Sigmoid colon (tissue), 7 donors: ENCODE results near the gene DCAF15. TPM values are rescaled to one million over a fixed set of nuclear protein-coding genes. Genes with fewer than 3 reads are reported as not detected.

Experiments
- DNase-seq: peaks from one replicate; pipeline ENCODE4 v3.0.0-alpha.2; 2019
- H3K27ac ChIP-seq, 4 donors: fragments of 200-600 bp; sonication (generic); one replicate each; pipeline ENCODE4 v1.5.1; 2016 to 2019; ENCODE audit warnings: mild to moderate bottlenecking in 1 of 4
- H3K27me3 ChIP-seq, 3 donors: fragments of 200-600 bp; sonication (generic); one replicate each; pipeline ENCODE4 v1.5.1; 2019; ENCODE audit warnings: mild to moderate bottlenecking in 1 of 3
- H3K36me3 ChIP-seq, 4 donors: fragments of 200-600 bp; sonication (generic); one replicate each; pipeline ENCODE4 v1.5.1; 2016 to 2019
- H3K4me1 ChIP-seq, 4 donors: fragments of 200-600 bp; sonication (generic); one replicate each; pipeline ENCODE4 v1.5.1; 2017 to 2019
- H3K4me3 ChIP-seq, 4 donors: fragments of 200-600 bp; sonication (generic); one replicate each; pipeline ENCODE4 v1.5.1; 2017 to 2019; ENCODE audit warnings: mild to moderate bottlenecking in 2 of 4, moderate library complexity in 1 of 4
- H3K9me3 ChIP-seq, 4 donors: fragments of 200-600 bp in 3 of 4; sonication (generic) in 3 of 4; one replicate each; pipeline versions ENCODE4 v1.5.1 to v1.6.1; 2013 to 2019
- CTCF ChIP-seq, 4 experiments: fragments of 450-650 bp in 3 of 4; fragments of 200-600 bp in 1 of 4; IDR thresholded peaks; one replicate each; pipeline ENCODE4 v1.5.1; 2016 to 2019; ENCODE audit warnings: antibody characterized with exemption in 4 of 4, mild to moderate bottlenecking in 3 of 4, moderate library complexity in 2 of 4
- EP300 ChIP-seq, 4 donors: sonication (generic); formaldehyde crosslinking; IDR thresholded peaks; one replicate each; pipeline ENCODE4 v1.6.1; 2017; ENCODE audit warnings: antibody characterized with exemption in 4 of 4
- POLR2A ChIP-seq, 2 donors: fragments of 450-650 bp; IDR thresholded peaks; one replicate each; pipeline ENCODE4 v1.6.1; 2016; ENCODE audit warnings: antibody characterized with exemption in 2 of 2, mild to moderate bottlenecking in 2 of 2, moderate library complexity in 2 of 2
- POLR2AphosphoS5 ChIP-seq, 4 donors: sonication (generic); formaldehyde crosslinking; IDR thresholded peaks; one replicate each; pipeline ENCODE4 v1.6.1; 2017; ENCODE audit warnings: antibody characterized with exemption in 4 of 4
- WGBS, 2 donors: extraction: QIAGEN DNeasy Blood & Tissue Kit; methylation state at CpG; one replicate each; pipeline ENCODE4 v1.1.7; 2013; 5-methylcytosine and 5-hydroxymethylcytosine counted together
- intact Hi-C: fragments of 100-400 bp; cut with DNase I; formaldehyde crosslinking; loops from one replicate; pipeline ENCODE4 v1.15.1; 2023
- polyA plus RNA-seq, 3 donors: library from polyadenylated mRNA; stranded (reverse); fragments of 200-250 nt; gene quantifications; one replicate each; pipeline ENCODE4 v1.2.3, GENCODE V29; 2013
- total RNA-seq, 4 donors: library from RNA; depleted of rRNA; stranded (reverse); fragments of >200 nt; gene quantifications; one replicate each; pipeline ENCODE4 v1.1.0, GENCODE V29; 2016
- donor health status: healthy with polysubstance abuse.
- donor health status: Bipolar disorder and iron deficiency.
- donor health status: healthy.

DCAF15 gene
- total and polyA plus RNA-seq, 7 donors: 7.9 to 46.2 (median 11.3) TPM

DNA sequence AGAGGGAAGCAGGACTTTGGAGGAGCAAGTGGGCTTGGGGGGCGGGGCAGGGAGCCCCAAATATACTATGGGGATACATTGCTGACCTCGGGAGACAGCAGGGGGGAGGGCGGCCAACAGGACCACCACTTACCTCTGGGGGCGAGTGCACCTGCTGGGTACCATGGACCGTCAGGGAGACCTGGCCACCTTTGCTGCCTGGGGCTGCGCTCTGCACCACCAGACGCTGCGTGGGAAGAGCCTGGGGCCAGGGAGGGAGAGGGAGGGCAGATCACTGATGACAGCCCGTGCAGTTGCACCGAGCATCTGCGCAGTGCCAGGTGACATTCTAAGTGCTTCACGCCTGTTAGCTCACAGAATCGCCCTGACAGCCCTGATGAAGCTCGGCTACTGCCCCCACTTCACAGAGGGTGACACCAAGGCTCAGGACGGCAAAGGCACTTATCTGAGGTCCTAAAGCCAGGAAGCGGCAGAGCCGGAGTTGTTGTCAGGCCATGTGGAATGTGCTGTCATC lies 29.7 kb downstream of the DCAF15 start:
- DNase-seq: no peak
- TF ChIP-seq CTCF (IDR thresholded peaks at IDR 0.05): no peak
- TF ChIP-seq POLR2A (IDR thresholded peaks at IDR 0.05): no peak
- TF ChIP-seq EP300 (IDR thresholded peaks at IDR 0.05): no peak
- TF ChIP-seq POLR2AphosphoS5 (IDR thresholded peaks at IDR 0.05): no peak
- 95 to 96% methylated on average over 17 of the region's 17 CpGs for WGBS, 2 donors
- Histone ChIP-seq H3K27ac (no peak overlapping the region), H3K9me3 (no peaks in the 10 kb centered on the region), H3K4me3 (no peak overlapping the region), H3K4me1 (peaks cover 0 to 32% (median 29%) of the 10 kb centered on the region in 4 donors), H3K36me3 (peaks cover 0 to 14% (median 0%) of the 10 kb centered on the region in 4 donors), H3K27me3 (no peaks in the 10 kb centered on the region)
- intact Hi-C loops: no loop called here

DNA sequence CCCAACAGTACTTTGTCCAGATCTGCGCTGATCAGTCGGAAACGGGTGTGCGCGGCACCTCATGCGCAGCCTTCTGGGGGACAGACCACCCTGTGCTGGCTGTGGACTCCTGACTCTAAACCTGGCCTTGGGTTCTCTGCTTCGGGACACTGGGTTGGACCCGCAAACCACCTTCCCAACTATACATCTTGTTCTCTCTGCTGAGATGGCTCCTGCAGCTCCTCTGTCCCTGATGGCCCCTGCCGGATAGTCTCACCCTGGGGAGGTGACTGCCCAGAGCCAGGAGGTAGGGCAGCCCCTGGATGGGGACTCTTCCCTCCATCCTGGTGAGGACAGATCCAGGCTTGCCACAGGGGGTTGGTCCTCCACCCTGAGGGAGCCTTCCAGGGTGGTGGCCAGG lies 30.5 kb downstream of the DCAF15 start:
- Histone ChIP-seq H3K4me3 (no peak overlapping the region), H3K27ac (no peak overlapping the region), H3K9me3 (no peaks in the 10 kb centered on the region), H3K27me3 (no peaks in the 10 kb centered on the region), H3K36me3 (peaks cover 0 to 14% (median 0%) of the 10 kb centered on the region in 4 donors), H3K4me1 (peaks cover 0 to 39% (median 33%) of the 10 kb centered on the region in 4 donors)
- intact Hi-C loops: no loop called here
- no peak for TF ChIP-seq POLR2AphosphoS5 (IDR thresholded peaks at IDR 0.05)
- no peak for TF ChIP-seq POLR2A (IDR thresholded peaks at IDR 0.05)
- no peak for TF ChIP-seq EP300 (IDR thresholded peaks at IDR 0.05)
- no peak for TF ChIP-seq CTCF (IDR thresholded peaks at IDR 0.05)
- DNase-seq: no peak
- WGBS, 2 donors: 97% methylated on average over 9 of the region's 9 CpGs

DNA sequence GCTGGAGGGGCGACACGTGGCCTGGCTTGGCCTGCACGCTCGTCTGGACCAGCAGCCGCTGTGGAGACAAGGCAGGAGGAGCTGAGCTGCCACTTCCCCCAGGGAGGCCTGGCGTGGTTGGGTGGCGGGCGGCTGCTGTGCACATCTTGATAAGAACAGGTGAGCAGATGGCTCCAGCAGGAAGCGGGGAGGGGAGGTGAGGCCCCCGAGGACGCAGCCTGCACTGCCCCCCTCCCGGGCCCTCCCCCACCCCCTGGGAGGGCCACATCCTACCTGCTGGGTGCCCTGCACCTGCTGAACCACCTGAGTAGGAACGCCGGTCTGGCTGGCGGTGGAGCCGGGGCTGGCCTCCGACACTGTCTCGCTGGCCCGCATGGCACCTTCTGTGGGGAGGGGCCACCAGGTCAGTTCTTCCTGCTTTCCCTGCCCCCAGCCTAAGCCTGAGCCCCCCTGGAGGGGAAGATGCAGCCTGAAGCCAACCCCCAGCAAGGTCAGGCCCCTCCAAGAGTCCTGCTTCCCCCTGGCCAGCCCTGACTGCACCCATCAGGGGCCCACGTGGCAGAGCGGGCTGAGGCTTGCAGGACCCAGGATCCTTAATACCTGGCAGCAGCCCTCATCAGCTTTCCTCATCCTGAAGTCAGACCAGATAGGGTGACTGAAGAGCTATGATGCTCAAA lies 31.0 kb downstream of the DCAF15 start:
- 71 to 83% methylated on average over 21 of the region's 21 CpGs for WGBS, 2 donors
- Histone ChIP-seq H3K4me3 (no peak overlapping the region), H3K4me1 (peaks cover 0 to 33% (median 29%) of the 10 kb centered on the region in 4 donors), H3K27ac (no peak overlapping the region), H3K36me3 (peaks cover 0 to 15% (median 0%) of the 10 kb centered on the region in 4 donors), H3K27me3 (no peaks in the 10 kb centered on the region), H3K9me3 (no peaks in the 10 kb centered on the region)
- DNase-seq: no peak
- no peak for TF ChIP-seq EP300 (IDR thresholded peaks at IDR 0.05)
- TF ChIP-seq POLR2A (IDR thresholded peaks at IDR 0.05): no peak
- TF ChIP-seq CTCF (IDR thresholded peaks at IDR 0.05): no peak
- TF ChIP-seq POLR2AphosphoS5 (IDR thresholded peaks at IDR 0.05): no peak
- intact Hi-C loops: no loop called here

- peaks cover 0 to 18% (median 0%) of the 10 kb centered on the region in 4 donors for H3K36me3 ChIP-seq
Measured at GRCh38 chr19:13984186-13984585, 31.9 kb downstream of the DCAF15 start.

More at GRCh38 chr19:13984186-13984585, 31.9 kb downstream of the DCAF15 start:
- 82 to 89% methylated on average over 15 of the region's 15 CpGs for WGBS, 2 donors
- no peaks in the 10 kb centered on the region for H3K9me3 ChIP-seq
- H3K27ac ChIP-seq: no peak overlapping the region
- intact Hi-C loops: no loop called here
- no peak for DNase-seq
- no peaks in the 10 kb centered on the region for H3K27me3 ChIP-seq
- no peak overlapping the region for H3K4me3 ChIP-seq
- TF ChIP-seq CTCF (IDR thresholded peaks at IDR 0.05) (no peak), POLR2A (IDR thresholded peaks at IDR 0.05) (no peak), EP300 (IDR thresholded peaks at IDR 0.05) (no peak), POLR2AphosphoS5 (IDR thresholded peaks at IDR 0.05) (no peak)
- peaks cover 0 to 26% (median 21%) of the 10 kb centered on the region in 4 donors for H3K4me1 ChIP-seq
